H7 (cell line): Measurements from ENCODE around the gene LY6G6D. TPM values are rescaled to one million over a fixed set of nuclear protein-coding genes. Genes with fewer than 3 reads are reported as not detected.

Experiments
- DNase-seq: peaks from one replicate; pipeline ENCODE4 v3.0.0; 2012
- H3K27me3 ChIP-seq: 2 replicates; pipeline ENCODE4 v1.6.0; 2011; ENCODE audit warnings: mild to moderate bottlenecking, low read length; ENCODE audit not compliant: control insufficient read depth, insufficient read depth
- H3K36me3 ChIP-seq: replicated peaks from 2 replicates; pipeline ENCODE4 v1.5.1; 2011; ENCODE audit warnings: low read length; ENCODE audit not compliant: control insufficient read depth, insufficient read depth
- H3K4me3 ChIP-seq: 2 replicates; pipeline ENCODE4 v1.5.1; 2011; ENCODE audit warnings: low read depth, mild to moderate bottlenecking, control low read depth, low read length, moderate library complexity; ENCODE audit not compliant: insufficient read depth
- total RNA-seq: library from RNA; depleted of rRNA; stranded (reverse); fragments of >200 nt; shearing (Covaris generic); gene quantifications from 2 replicates; pipeline ENCODE4 v1.2.3, GENCODE V29; 2014; rRNA removed

LY6G6D gene, protein sequence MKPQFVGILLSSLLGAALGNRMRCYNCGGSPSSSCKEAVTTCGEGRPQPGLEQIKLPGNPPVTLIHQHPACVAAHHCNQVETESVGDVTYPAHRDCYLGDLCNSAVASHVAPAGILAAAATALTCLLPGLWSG
- total RNA-seq: 2.8 TPM in 1 of 2 replicates, not detected in the other

DNA sequence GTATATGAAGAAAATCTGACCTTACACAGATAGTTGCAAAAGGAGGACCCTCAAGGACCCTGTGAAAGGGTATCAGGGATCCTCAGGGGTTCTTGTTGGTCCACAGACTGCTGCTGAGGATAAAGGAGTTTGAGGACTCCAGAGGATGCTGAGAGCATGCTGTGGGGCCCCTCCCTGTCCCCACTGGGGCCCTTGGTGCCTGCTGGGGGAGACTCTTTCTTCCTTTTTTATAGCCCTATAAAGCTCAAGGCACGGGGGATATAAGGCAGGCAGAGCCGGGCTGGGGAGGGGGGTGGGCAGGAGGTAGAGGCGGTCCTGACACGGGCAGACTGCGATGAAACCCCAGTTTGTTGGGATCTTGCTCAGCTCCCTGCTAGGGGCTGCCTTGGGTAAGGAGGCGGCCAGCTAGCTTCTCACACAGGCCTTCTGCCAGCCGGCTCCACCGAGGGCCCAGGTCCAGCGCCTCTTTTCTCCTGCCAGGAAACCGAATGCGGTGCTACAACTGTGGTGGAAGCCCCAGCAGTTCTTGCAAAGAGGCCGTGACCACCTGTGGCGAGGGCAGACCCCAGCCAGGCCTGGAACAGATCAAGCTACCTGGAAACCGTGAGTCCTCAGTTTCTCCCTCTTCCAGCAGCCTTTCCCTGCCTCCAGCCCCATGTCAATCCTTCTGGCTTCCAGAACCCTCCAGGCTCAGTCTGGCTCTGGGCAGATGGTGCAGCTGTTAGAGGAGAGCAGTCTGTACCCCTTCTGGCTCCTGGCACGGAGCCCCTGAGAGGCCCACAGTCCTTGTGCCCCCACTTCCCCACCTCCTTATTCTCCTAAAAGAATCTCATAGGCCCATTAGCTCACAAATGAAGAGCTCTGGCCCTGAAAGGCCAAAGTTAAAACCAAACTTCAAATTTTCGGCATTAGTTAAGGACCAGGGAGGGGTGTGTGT, at the start of gene LY6G6D:
TSS of gene LY6G6D (plus strand) at position 327 of the 937 bp plus-strand sequence. CDS start at position 335, 8 bp downstream.
- Histone ChIP-seq H3K4me3 (no peak within 1 kb of the TSS), H3K27me3 (no peaks in the 10 kb centered on the region), H3K36me3 (no peaks in the 10 kb centered on the region)
- peak; percentile 73 for DNase-seq

GRCh38 chr6:31665501-31666336, 49.4 kb upstream of the LY6G6D start, which contains the start of gene CSNK2B:
Gene CSNK2B (plus strand): TSS chr6:31666080. CDS start chr6:31666832, 752 bp downstream.
- peak within 1 kb of the TSS; percentile 94 for H3K4me3 ChIP-seq
- H3K36me3 ChIP-seq: peaks cover 39% of the 10 kb centered on the region
- peak; percentile 98 for DNase-seq
- no peaks in the 10 kb centered on the region for H3K27me3 ChIP-seq

- H3K4me3 ChIP-seq: peak overlapping the region; percentile 84
- no peak for DNase-seq
- no peaks in the 10 kb centered on the region for H3K27me3 ChIP-seq
- peaks cover 43% of the 10 kb centered on the region for H3K36me3 ChIP-seq
Measured at GRCh38 chr6:31666337-31666965, 48.7 kb upstream of the LY6G6D start.

DNA sequence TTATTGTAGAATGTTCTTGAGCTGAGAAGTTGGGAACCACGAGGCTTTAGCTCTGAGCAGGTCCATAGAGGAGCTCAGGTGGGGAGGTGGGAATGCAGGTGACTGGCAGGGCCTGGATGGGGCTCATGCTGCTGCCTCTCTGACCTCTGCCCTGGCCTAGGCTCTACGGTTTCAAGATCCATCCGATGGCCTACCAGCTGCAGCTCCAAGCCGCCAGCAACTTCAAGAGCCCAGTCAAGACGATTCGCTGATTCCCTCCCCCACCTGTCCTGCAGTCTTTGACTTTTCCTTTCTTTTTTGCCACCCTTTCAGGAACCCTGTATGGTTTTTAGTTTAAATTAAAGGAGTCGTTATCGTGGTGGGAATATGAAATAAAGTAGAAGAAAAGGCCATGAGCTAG, 45.5 kb upstream of the LY6G6D start, which contains the start of gene LY6G5B:
TSS of gene LY6G5B (plus strand) at position 301 of the 400 bp plus-strand sequence. CDS start 975 bp downstream, outside the sequence.
- H3K36me3 ChIP-seq: peaks cover 43% of the 10 kb centered on the region
- no peaks in the 10 kb centered on the region for H3K27me3 ChIP-seq
- no peak within 1 kb of the TSS for H3K4me3 ChIP-seq
- DNase-seq: no peak

GRCh38 chr6:31676322-31676903, 38.7 kb upstream of the LY6G6D start:
- DNase-seq: no peak
- H3K36me3 ChIP-seq: peaks cover 8% of the 10 kb centered on the region

GRCh38 chr6:31676904-31677303, 38.2 kb upstream of the LY6G6D start:
- peaks cover 11% of the 10 kb centered on the region for H3K27me3 ChIP-seq
- no peak for DNase-seq
- H3K4me3 ChIP-seq: no peak overlapping the region
- H3K36me3 ChIP-seq: peaks cover 4% of the 10 kb centered on the region

More at GRCh38 chr6:31676322-31676903, 38.7 kb upstream of the LY6G6D start:
- H3K27me3 ChIP-seq: peaks cover 6% of the 10 kb centered on the region
- H3K4me3 ChIP-seq: no peak overlapping the region

DNA sequence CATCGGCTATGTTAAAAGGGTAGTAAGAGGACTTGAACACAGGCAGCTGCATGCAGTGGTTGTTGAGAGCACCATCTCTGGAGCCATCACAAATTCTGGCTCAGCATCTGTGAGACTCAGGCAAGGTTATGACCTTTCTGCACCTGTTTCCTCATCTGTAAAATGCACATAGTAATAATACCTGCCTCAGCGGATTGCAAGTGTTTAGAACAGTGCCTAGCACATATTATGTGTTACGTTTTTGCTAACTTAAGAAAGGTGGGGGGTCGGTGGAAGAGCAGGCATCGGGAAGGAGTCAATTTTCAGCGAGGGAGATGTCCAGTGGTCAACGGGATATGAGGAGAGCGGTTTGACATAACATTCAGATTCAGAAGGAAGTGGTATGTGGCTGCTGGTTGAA, 37.2 kb upstream of the LY6G6D start:
- Histone ChIP-seq H3K36me3 (no peaks in the 10 kb centered on the region), H3K4me3 (no peak overlapping the region), H3K27me3 (peaks cover 17% of the 10 kb centered on the region)
- no peak for DNase-seq

- H3K27me3 ChIP-seq: peaks cover 17% of the 10 kb centered on the region
- no peaks in the 10 kb centered on the region for H3K36me3 ChIP-seq
- peak within 1 kb of the TSS; percentile 38 for H3K4me3 ChIP-seq
- peak; percentile 81 for DNase-seq
Measured at GRCh38 chr6:31680226-31681134, 34.7 kb upstream of the LY6G6D start, which contains the start of gene LY6G5C. Gene LY6G5C (minus strand): TSS chr6:31681067. CDS start chr6:31680373, 694 bp downstream.

DNA sequence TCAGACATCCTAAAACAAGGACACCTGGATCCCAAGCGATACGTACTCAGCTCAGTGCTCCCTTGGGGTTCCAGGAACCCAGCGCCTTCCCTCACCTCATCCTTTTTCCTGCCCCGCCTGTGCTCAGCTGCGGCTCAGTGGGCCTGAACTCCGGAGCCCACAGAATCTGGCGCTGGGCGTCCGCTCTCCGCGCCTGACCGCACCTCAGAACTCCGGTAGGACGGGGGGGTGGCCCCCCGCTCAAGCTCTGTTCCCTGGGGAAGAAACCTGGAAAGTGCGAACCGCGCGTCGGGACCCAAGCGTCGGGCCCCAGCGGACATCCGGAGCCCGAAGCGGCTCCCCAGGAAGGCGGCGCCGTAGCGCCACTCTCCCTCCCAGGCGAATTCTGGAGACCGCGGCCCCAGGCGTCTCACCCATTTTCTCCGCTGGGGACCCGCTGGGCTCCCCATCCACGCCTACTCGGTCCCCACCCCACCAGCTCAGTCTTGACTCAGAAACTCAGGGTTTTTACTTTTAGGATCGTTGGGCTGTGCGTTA, 33.9 kb upstream of the LY6G6D start:
- peak overlapping the region; percentile 38 for H3K4me3 ChIP-seq
- peak; percentile 86 for DNase-seq

GRCh38 chr6:31683591-31683990, 31.6 kb upstream of the LY6G6D start:
- H3K27me3 ChIP-seq: peaks cover 17% of the 10 kb centered on the region
- H3K36me3 ChIP-seq: peaks cover 3% of the 10 kb centered on the region
- no peak for DNase-seq
- peak overlapping the region; percentile 47; the same call in 1 of the 2 replicates for H3K4me3 ChIP-seq

More for the DNA sequence above, 33.9 kb upstream of the LY6G6D start:
- Histone ChIP-seq H3K27me3 (peaks cover 17% of the 10 kb centered on the region), H3K36me3 (no peaks in the 10 kb centered on the region; the same call in 1 of the 2 replicates)

GRCh38 chr6:31686483-31686882, 28.7 kb upstream of the LY6G6D start:
- Histone ChIP-seq H3K27me3 (peaks cover 10% of the 10 kb centered on the region), H3K36me3 (peaks cover 11% of the 10 kb centered on the region), H3K4me3 (no peak overlapping the region)
- DNase-seq: no peak

DNA sequence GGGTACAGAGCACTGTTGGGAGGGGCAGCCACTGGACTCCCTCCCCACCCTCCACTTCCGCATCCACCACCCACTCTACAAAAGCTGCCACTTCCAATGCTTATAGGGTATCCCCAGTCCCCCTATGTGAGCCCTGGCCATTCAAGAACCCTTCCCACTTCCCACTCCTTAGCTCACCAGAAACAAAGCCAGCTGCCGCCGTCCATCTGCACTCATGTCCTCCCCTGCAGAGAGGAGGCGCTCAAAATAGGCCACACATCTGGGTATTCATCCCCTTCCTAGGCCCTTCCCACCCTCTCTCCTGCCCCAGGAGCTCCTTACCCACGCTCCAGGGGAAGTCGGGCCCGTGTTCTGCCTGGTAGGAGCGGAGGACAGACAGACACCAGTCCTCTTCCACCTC, 27.8 kb upstream of the LY6G6D start:
- H3K4me3 ChIP-seq: no peak overlapping the region
- peaks cover 11% of the 10 kb centered on the region for H3K36me3 ChIP-seq
- DNase-seq: no peak
- peaks cover 2% of the 10 kb centered on the region; the same call in 1 of the 2 replicates for H3K27me3 ChIP-seq
